ENCODE data around the gene FRY.

GRCh38 chr13:32142956-32143375 is 111.4 kb downstream of the FRY start:
- TF ChIP-seq POLR2A (IDR thresholded peaks at IDR 0.05; ENCODE audit: low read length) = no peak
- no peak for TF ChIP-seq GATA1 (IDR thresholded peaks at IDR 0.05; ENCODE audit: low read depth, low read length)

All from erythroblast (primary cell).